ENCODE results near the gene TTC39C. TPM values are rescaled to one million over a fixed set of nuclear protein-coding genes. Genes with fewer than 3 reads are reported as not detected.

TTC39C gene
- total RNA-seq, 3 donors from 2014 or later: 49.8 to 59.0 (median 53.0) TPM

DNA sequence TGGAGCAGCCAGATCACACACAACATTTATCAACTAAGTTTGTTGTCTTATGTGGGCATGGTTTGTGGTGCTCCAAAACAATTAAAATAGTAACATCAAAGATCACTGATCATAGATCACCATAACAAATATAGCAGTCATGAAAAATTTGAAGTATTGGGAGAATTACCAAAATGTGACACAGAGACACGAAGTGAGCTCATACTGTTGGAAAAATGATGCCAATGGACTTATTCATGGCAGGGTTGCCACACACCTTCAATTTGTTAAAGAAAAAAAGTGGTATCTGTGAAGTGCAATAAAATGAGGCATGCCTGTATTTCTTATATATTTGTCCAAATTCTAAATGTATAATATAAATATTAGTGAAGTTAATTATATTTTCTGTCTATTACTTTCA lies 81.4 kb downstream of the TTC39C start:
- Histone ChIP-seq H3K36me3 (no peaks in the 10 kb centered on the region), H3K9me3 (peaks cover 0 to 15% of the 10 kb centered on the region in 2 donors), H3K4me3 (no peak overlapping the region), H3K27ac (no peak overlapping the region), H3K27me3 (no peaks in the 10 kb centered on the region), H3K4me1 (no peaks in the 10 kb centered on the region)
- TF ChIP-seq POLR2A (IDR thresholded peaks at IDR 0.05): no peak
- TF ChIP-seq CTCF (IDR thresholded peaks at IDR 0.05): no peak
- TF ChIP-seq POLR2AphosphoS5 (IDR thresholded peaks at IDR 0.05): no peak
- intact Hi-C loops (cut with DNase I; ENCODE audit: low total_unique reads): no loop called here
- no peak for DNase-seq (ENCODE audit: low spot score in 2 of 2)

DNA sequence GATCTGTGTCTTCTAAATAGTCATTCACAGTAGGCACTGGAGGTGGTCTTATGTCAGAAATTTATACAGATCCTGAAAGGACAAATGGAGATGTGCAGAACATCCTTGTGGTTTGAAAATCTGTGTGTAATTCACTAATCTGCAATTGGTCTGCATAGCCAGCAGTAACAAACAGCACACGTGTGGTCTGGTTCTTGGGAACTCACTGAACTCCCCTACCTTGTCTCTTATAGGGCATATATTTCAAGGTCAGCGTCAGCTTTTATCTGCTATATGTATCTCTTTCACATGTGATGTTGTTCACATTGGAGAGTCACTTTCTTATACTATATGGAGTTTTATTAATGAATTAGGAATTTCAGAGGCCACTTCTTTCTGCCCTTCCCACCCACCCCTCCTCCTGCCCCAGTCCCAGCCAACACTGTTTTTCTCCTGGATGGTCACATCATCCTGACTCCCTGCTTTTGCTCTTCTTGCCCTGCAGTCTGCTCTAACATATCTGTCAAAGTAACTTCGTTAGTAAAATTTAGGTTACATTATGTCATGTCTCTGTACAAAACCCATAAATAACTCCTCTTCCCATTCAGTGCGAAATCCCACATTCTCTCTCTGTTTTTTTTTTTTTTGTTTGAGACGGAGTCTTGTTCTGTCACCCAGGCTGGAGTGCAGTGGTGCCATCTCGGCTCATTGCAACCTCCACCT lies 88.9 kb downstream of the TTC39C start:
- H3K36me3 ChIP-seq: no peaks in the 10 kb centered on the region
- no peaks in the 10 kb centered on the region for H3K9me3 ChIP-seq
- intact Hi-C loops (cut with DNase I; ENCODE audit: low total_unique reads): no loop called here
- H3K27me3 ChIP-seq: no peaks in the 10 kb centered on the region
- no peaks in the 10 kb centered on the region for H3K4me1 ChIP-seq
- no peak overlapping the region for H3K27ac ChIP-seq
- TF ChIP-seq POLR2A (IDR thresholded peaks at IDR 0.05) (no peak), CTCF (IDR thresholded peaks at IDR 0.05) (no peak), POLR2AphosphoS5 (IDR thresholded peaks at IDR 0.05) (no peak)
- H3K4me3 ChIP-seq: no peak overlapping the region
- no peak for DNase-seq (ENCODE audit: low spot score in 2 of 2)

GRCh38 chr18:24104486-24104885 lies 89.9 kb downstream of the TTC39C start:
- TF ChIP-seq CTCF (IDR thresholded peaks at IDR 0.05): no peak
- no peak for TF ChIP-seq POLR2A (IDR thresholded peaks at IDR 0.05)
- no peak for TF ChIP-seq POLR2AphosphoS5 (IDR thresholded peaks at IDR 0.05)
- intact Hi-C loops (cut with DNase I; ENCODE audit: low total_unique reads): no loop called here
- no peaks in the 10 kb centered on the region for H3K9me3 ChIP-seq

GRCh38 chr18:24108641-24109040 lies 94.1 kb downstream of the TTC39C start:
- no peaks in the 10 kb centered on the region for H3K36me3 ChIP-seq
- no peak overlapping the region for H3K4me3 ChIP-seq
- intact Hi-C loops (cut with DNase I; ENCODE audit: low total_unique reads): no loop called here
- TF ChIP-seq POLR2AphosphoS5 (IDR thresholded peaks at IDR 0.05) (no peak), CTCF (IDR thresholded peaks at IDR 0.05) (no peak), POLR2A (IDR thresholded peaks at IDR 0.05) (no peak)
- H3K27ac ChIP-seq: no peak overlapping the region
- no peaks in the 10 kb centered on the region for H3K27me3 ChIP-seq
- H3K4me1 ChIP-seq: no peaks in the 10 kb centered on the region
- DNase-seq (ENCODE audit: low spot score in 2 of 2): no peak
- H3K9me3 ChIP-seq: no peaks in the 10 kb centered on the region

More at GRCh38 chr18:24104486-24104885, 89.9 kb downstream of the TTC39C start:
- Histone ChIP-seq H3K27me3 (no peaks in the 10 kb centered on the region), H3K4me1 (no peaks in the 10 kb centered on the region), H3K4me3 (no peak overlapping the region), H3K27ac (no peak overlapping the region), H3K36me3 (no peaks in the 10 kb centered on the region)
- no peak for DNase-seq (ENCODE audit: low spot score in 2 of 2)

DNA sequence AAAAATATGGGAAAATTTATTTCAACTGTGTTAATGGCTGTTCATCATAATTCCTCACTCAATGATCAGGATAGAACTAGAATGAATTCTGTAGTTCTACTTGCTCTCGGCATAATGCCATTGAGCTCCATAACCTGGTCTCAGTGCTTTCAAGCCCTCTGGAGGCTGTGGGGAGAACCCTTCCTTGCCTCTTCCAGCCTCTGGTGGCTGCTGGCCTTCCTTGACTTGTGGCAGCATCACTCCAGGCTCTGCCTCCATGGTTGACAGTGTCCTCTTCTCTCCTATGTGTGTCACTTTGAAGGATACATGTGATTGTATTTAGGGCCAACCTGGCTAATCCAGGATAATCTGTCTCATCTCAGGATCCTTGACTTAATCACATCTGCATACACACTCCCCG lies 97.4 kb downstream of the TTC39C start:
- Histone ChIP-seq H3K4me3 (no peak overlapping the region), H3K36me3 (no peaks in the 10 kb centered on the region), H3K4me1 (no peaks in the 10 kb centered on the region), H3K9me3 (no peaks in the 10 kb centered on the region), H3K27me3 (no peaks in the 10 kb centered on the region), H3K27ac (no peak overlapping the region)
- TF ChIP-seq POLR2A (IDR thresholded peaks at IDR 0.05): no peak
- no peak for TF ChIP-seq POLR2AphosphoS5 (IDR thresholded peaks at IDR 0.05)
- TF ChIP-seq CTCF (IDR thresholded peaks at IDR 0.05): no peak
- no peak for DNase-seq (ENCODE audit: low spot score in 2 of 2)
- intact Hi-C loops (cut with DNase I; ENCODE audit: low total_unique reads): no loop called here

Measured in breast epithelium (tissue), 4 donors.